Endodermal cell (in vitro differentiated cells): ENCODE measurements around the gene SLC9C1. TPM values are rescaled to one million over a fixed set of nuclear protein-coding genes. Genes with fewer than 3 reads are reported as not detected.

Source experiments
- DNase-seq: peaks from one replicate; pipeline ENCODE4 v3.0.0-alpha.2; 2017
- H3K27ac ChIP-seq: 2 replicates; pipeline ENCODE4 v1.5.1; 2013; ENCODE audit warnings: mild to moderate bottlenecking, low read depth, low read length, moderate library complexity
- H3K27me3 ChIP-seq: 2 replicates; pipeline ENCODE4 v1.6.1; 2013; ENCODE audit warnings: mild to moderate bottlenecking, low read length, moderate library complexity; ENCODE audit not compliant: insufficient read depth, control insufficient read depth, poor library complexity, severe bottlenecking
- H3K36me3 ChIP-seq: 2 replicates; pipeline ENCODE4 v1.7.0; 2013; ENCODE audit warnings: mild to moderate bottlenecking, low read length, moderate library complexity; ENCODE audit not compliant: control insufficient read depth, insufficient read depth
- H3K4me1 ChIP-seq: one replicate; pipeline ENCODE4 v1.7.0; 2013; ENCODE audit warnings: low read length; ENCODE audit not compliant: control insufficient read depth, insufficient read depth
- H3K4me3 ChIP-seq: 2 replicates; pipeline ENCODE4 v1.5.1; 2013; ENCODE audit warnings: mild to moderate bottlenecking, low read length, moderate library complexity
- H3K9ac ChIP-seq: 2 replicates; pipeline ENCODE4 v1.6.1; 2013; ENCODE audit warnings: mild to moderate bottlenecking, low read length, moderate library complexity; ENCODE audit not compliant: poor library complexity, severe bottlenecking; ENCODE audit errors: extremely low read depth
- H3K9me3 ChIP-seq: 2 replicates; pipeline ENCODE4 v1.6.1; 2013; ENCODE audit warnings: mild to moderate bottlenecking, low read length, moderate library complexity; ENCODE audit not compliant: control insufficient read depth
- H3K27ac Mint-ChIP-seq: 2 replicates; pipeline ENCODE4 v1.8.0; 2020; ENCODE audit warnings: mixed read lengths
- H3K27me3 Mint-ChIP-seq: 2 replicates; pipeline ENCODE4 v1.8.0; 2021; ENCODE audit warnings: mild to moderate bottlenecking, mixed read lengths; ENCODE audit not compliant: insufficient read depth
- H3K36me3 Mint-ChIP-seq: 2 replicates; pipeline ENCODE4 v1.8.0; 2020; ENCODE audit warnings: low read depth, mixed read lengths
- H3K4me1 Mint-ChIP-seq: 2 replicates; pipeline ENCODE4 v1.8.0; 2020; ENCODE audit warnings: mixed read lengths
- H3K4me3 Mint-ChIP-seq: 2 replicates; pipeline ENCODE4 v1.8.0; 2020; ENCODE audit warnings: mild to moderate bottlenecking, moderate library complexity, mixed read lengths
- H3K9me3 Mint-ChIP-seq: 2 replicates; pipeline ENCODE4 v1.8.0; 2020; ENCODE audit warnings: mild to moderate bottlenecking, mixed read lengths
- CTCF ChIP-seq: fragments of 200-600 bp; sonication (generic); conservative IDR thresholded peaks from 2 replicates; pipeline ENCODE4 v1.5.0; 2021; ENCODE audit warnings: antibody characterized with exemption, mild to moderate bottlenecking
- WGBS, 2 experiments: methylation state at CpG; one replicate each; pipeline versions ENCODE4 v1.1.5 to v1.1.7; 2013; ENCODE audit warnings: missing lambda C conversion rate in 2 of 2, mixed read lengths in 1 of 2; ENCODE audit not compliant: insufficient coverage in 1 of 2, insufficient read length in 1 of 2; 5-methylcytosine and 5-hydroxymethylcytosine counted together
- total RNA-seq, 2 donors: library from RNA; stranded (reverse); fragmentation: NEBNext Ultra II Directional in 1 of 2; extraction: Animal tissue kit (Norgen Biotek cat#: 25700) in 1 of 2; gene quantifications; 2 replicates in 1 of 2; 3 replicates in 1 of 2; pipeline ENCODE4 v1.2.1, GENCODE V29; 2021

SLC9C1 gene
- total RNA-seq, 2 donors from 2014 or later, result 0.24 to 0.66 TPM

DNA sequence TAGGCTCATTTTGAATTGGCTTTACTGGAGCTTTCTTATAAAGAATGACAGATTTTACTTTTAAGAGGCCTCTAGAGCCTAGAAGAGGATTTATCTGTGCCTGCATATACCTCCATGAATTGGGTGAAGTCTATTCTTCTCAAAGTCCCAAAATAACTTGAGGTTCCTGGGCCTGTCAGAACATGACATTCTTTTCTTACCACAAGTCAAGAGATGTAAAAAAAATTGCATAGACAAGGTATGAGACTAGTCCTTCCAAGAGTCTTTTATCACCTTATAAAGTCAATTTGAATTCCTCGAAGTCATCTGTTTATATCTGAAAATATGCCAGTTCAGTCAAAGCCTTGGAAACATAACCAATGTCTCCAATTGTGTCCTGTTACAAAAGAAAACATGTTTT, 21.8 kb upstream of the SLC9C1 start:
- H3K36me3 Mint-ChIP-seq, result peaks cover 16% of the 10 kb centered on the region
- H3K27ac Mint-ChIP-seq, result no peak overlapping the region
- no peaks in the 10 kb centered on the region for H3K27me3 ChIP-seq
- H3K4me3 ChIP-seq, result peak overlapping the region; percentile 55
- H3K27me3 Mint-ChIP-seq, result no peaks in the 10 kb centered on the region
- no peak overlapping the region for H3K27ac ChIP-seq
- peaks cover 33% of the 10 kb centered on the region for H3K9me3 Mint-ChIP-seq
- no peak for TF ChIP-seq CTCF
- no peak overlapping the region for H3K9ac ChIP-seq
- peaks cover 38% of the 10 kb centered on the region for H3K9me3 ChIP-seq
- 94 to 100% methylated on average over 1 of the region's 1 CpG for WGBS, 2 experiments
- no peak overlapping the region for H3K4me3 Mint-ChIP-seq
- no peak for DNase-seq
- no peaks in the 10 kb centered on the region for H3K36me3 ChIP-seq
- H3K4me1 Mint-ChIP-seq, result peaks cover 22% of the 10 kb centered on the region
- H3K4me1 ChIP-seq, result no peaks in the 10 kb centered on the region

GRCh38 chr3:112314649-112315048, 20.6 kb upstream of the SLC9C1 start:
- Mint-ChIP-seq H3K4me1 (peaks cover 12% of the 10 kb centered on the region), H3K27ac (no peak overlapping the region)

GRCh38 chr3:112308151-112308911, 14.3 kb upstream of the SLC9C1 start:
- H3K4me1 Mint-ChIP-seq, result peaks cover 26% of the 10 kb centered on the region
- Histone ChIP-seq H3K27me3 (no peaks in the 10 kb centered on the region), H3K9ac (no peak overlapping the region), H3K27ac (no peak overlapping the region), H3K9me3 (no peaks in the 10 kb centered on the region), H3K36me3 (no peaks in the 10 kb centered on the region), H3K4me3 (no peak overlapping the region), H3K4me1 (peaks cover 6% of the 10 kb centered on the region)
- no peak overlapping the region for H3K4me3 Mint-ChIP-seq
- H3K27me3 Mint-ChIP-seq, result no peaks in the 10 kb centered on the region
- no peaks in the 10 kb centered on the region for H3K36me3 Mint-ChIP-seq
- 57 to 70% methylated on average over 3 to 5 of the region's 7 CpGs for WGBS, 2 experiments
- no peak for TF ChIP-seq CTCF
- no peak for DNase-seq
- H3K27ac Mint-ChIP-seq, result peak overlapping the region; percentile 82
- H3K9me3 Mint-ChIP-seq, result no peaks in the 10 kb centered on the region

More at GRCh38 chr3:112314649-112315048, 20.6 kb upstream of the SLC9C1 start:
- peaks cover 33% of the 10 kb centered on the region for H3K9me3 Mint-ChIP-seq
- Histone ChIP-seq H3K4me1 (no peaks in the 10 kb centered on the region), H3K9me3 (peaks cover 38% of the 10 kb centered on the region), H3K27me3 (no peaks in the 10 kb centered on the region), H3K27ac (no peak overlapping the region), H3K9ac (no peak overlapping the region), H3K36me3 (no peaks in the 10 kb centered on the region), H3K4me3 (no peak overlapping the region)
- TF ChIP-seq CTCF, result no peak
- no peaks in the 10 kb centered on the region for H3K27me3 Mint-ChIP-seq
- H3K36me3 Mint-ChIP-seq, result peaks cover 16% of the 10 kb centered on the region
- DNase-seq, result no peak
- H3K4me3 Mint-ChIP-seq, result no peak overlapping the region
- 67 to 86% methylated on average over 2 of the region's 2 CpGs for WGBS, 2 experiments
